GM12878 (cell line): ENCODE measurements around the gene BCAS3. TPM values are rescaled to one million over a fixed set of nuclear protein-coding genes. Genes with fewer than 3 reads are reported as not detected.

Experiments used
- ATAC-seq: fragments of 200-7000 bp; cut with Tn5 transposase; 3 replicates; pipeline ENCODE4 v1.9.1; 2020; ENCODE audit warnings: mild to moderate bottlenecking, moderate library complexity
- BruUV-seq: library from RNA; stranded (reverse); fragments of 400-500 nt; replicated peaks from 2 replicates; lab custom pipeline; 2021; lab: Mats Ljungman, UMichigan
- CTCF ChIA-PET: fragments of 300-600 bp; sonication (Branson Sonifier 250); formaldehyde crosslinking; extraction: SDS; loops from one replicate; lab custom pipeline; 2021; ENCODE audit warnings: inconsistent platforms; lab: Yijun Ruan, JAX
- POLR2A ChIA-PET: fragments of 350-600 bp; formaldehyde crosslinking; extraction: SDS; loops from one replicate; lab custom pipeline; 2021; ENCODE audit warnings: inconsistent platforms; lab: Charles Lee
- RAD21 ChIA-PET: fragments of 300-600 bp; sonication (Branson Sonifier 250); formaldehyde crosslinking; loops from one replicate; lab custom pipeline; 2023; ENCODE audit warnings: antibody characterized with exemption; ENCODE audit not compliant: unreplicated experiment; lab: Charles Lee
- SMC1A ChIA-PET: fragments of 300-600 bp; sonication (Branson Sonifier 250); formaldehyde crosslinking; loops from one replicate; lab custom pipeline; 2023; ENCODE audit not compliant: unreplicated experiment, uncharacterized antibody; lab: Charles Lee
- DNase-seq: peaks from one replicate; pipeline ENCODE4 v3.0.0-alpha.2; 2011; ENCODE audit warnings: low read depth, low spot score
- FAIRE-seq: peaks from 3 replicates; lab custom pipeline; 2011; peaks lifted over from hg19 to GRCh38; lab: Jason Lieb, UNC
- H2AFZ ChIP-seq: 2 replicates; pipeline ENCODE4 v1.6.0; 2011; ENCODE audit warnings: low read depth, low read length, control low read depth; ENCODE audit not compliant: control insufficient read depth
- H3K27ac ChIP-seq: 2 replicates; pipeline ENCODE4 v1.5.1; 2011; ENCODE audit warnings: control low read depth; ENCODE audit not compliant: control insufficient read depth, insufficient read depth
- H3K27me3 ChIP-seq, 2 experiments: replicated peaks in 1 of 2; 2 replicates each; pipeline versions ENCODE4 v1.6.0 to v1.6.1; 2011; ENCODE audit warnings: low read length in 1 of 2; ENCODE audit not compliant: control insufficient read depth in 2 of 2, insufficient read depth in 2 of 2
- H3K36me3 ChIP-seq, 2 experiments: 2 replicates each; pipeline ENCODE4 v1.5.1; 2011; ENCODE audit warnings: low read length in 1 of 2; ENCODE audit not compliant: control insufficient read depth in 2 of 2, insufficient read depth in 2 of 2
- H3K4me1 ChIP-seq: 2 replicates; pipeline ENCODE4 v1.6.1; 2011; ENCODE audit warnings: mild to moderate bottlenecking, low read length, moderate library complexity, mixed read lengths; ENCODE audit not compliant: control insufficient read depth, insufficient read depth
- H3K4me2 ChIP-seq: 2 replicates; pipeline ENCODE4 v1.6.0; 2011; ENCODE audit warnings: control low read depth; ENCODE audit not compliant: control insufficient read depth, insufficient read depth
- H3K4me3 ChIP-seq: fragments of 200-600 bp; sonication (generic); 2 replicates; pipeline ENCODE4 v1.5.1; 2016
- H3K79me2 ChIP-seq: 2 replicates; pipeline ENCODE4 v1.6.0; 2011; ENCODE audit warnings: low read length; ENCODE audit not compliant: control insufficient read depth, insufficient read depth
- H3K9ac ChIP-seq: 2 replicates; pipeline ENCODE4 v1.8.0; 2011; ENCODE audit warnings: low read length, control low read depth, mixed read lengths; ENCODE audit not compliant: control insufficient read depth, insufficient read depth
- H3K9me3 ChIP-seq: replicated peaks from 3 replicates; pipeline ENCODE4 v1.5.1; 2011; ENCODE audit warnings: mild to moderate bottlenecking, low read length; ENCODE audit not compliant: control insufficient read depth, insufficient read depth
- H4K20me1 ChIP-seq: 2 replicates; pipeline ENCODE4 v1.6.0; 2011; ENCODE audit not compliant: control insufficient read depth, insufficient read depth
- E2F4 ChIP-seq: IDR thresholded peaks from 2 replicates; pipeline ENCODE4 v1.6.1; 2012; ENCODE audit warnings: low read depth, low read length, improper control_type of control experiment
- E4F1 ChIP-seq: fragments of 450-650 bp; IDR thresholded peaks from 2 replicates; pipeline ENCODE4 v1.6.1; 2018; ENCODE audit warnings: borderline replicate concordance, mild to moderate bottlenecking; ENCODE audit not compliant: partially characterized antibody
- ELK1 ChIP-seq: IDR thresholded peaks from 2 replicates; pipeline ENCODE4 v1.6.1; 2012; ENCODE audit warnings: low read depth, low read length, improper control_type of control experiment
- EZH2 ChIP-seq: IDR thresholded peaks from 2 replicates; pipeline ENCODE4 v1.6.1; 2012; ENCODE audit warnings: low read depth, mild to moderate bottlenecking, control low read depth, inconsistent platforms, low read length, borderline replicate concordance; ENCODE audit not compliant: control insufficient read depth
- IKZF1 ChIP-seq: fragments of 450-650 bp; conservative IDR thresholded peaks from 2 replicates; pipeline ENCODE4 v1.6.1; 2017; ENCODE audit warnings: antibody characterized with exemption, mild to moderate bottlenecking
- MTA2 ChIP-seq: fragments of 450-650 bp; IDR thresholded peaks from 2 replicates; pipeline ENCODE4 v1.6.1; 2016; ENCODE audit warnings: low read depth, mild to moderate bottlenecking, moderate library complexity
- SKIL ChIP-seq: fragments of 450-650 bp; IDR thresholded peaks from 2 replicates; pipeline ENCODE4 v1.6.1; 2017; ENCODE audit warnings: mild to moderate bottlenecking, low read depth, inconsistent platforms; ENCODE audit not compliant: poor library complexity, severe bottlenecking
- TBL1XR1 ChIP-seq: IDR thresholded peaks from 2 replicates; pipeline ENCODE4 v1.6.1; 2012; ENCODE audit warnings: low read depth, low read length, improper control_type of control experiment
- ZNF207 ChIP-seq: fragments of 450-650 bp; IDR thresholded peaks from 2 replicates; pipeline ENCODE4 v1.6.1; 2014; ENCODE audit warnings: antibody characterized with exemption, mild to moderate bottlenecking, borderline replicate concordance
- WGBS: methylation state at CpG from one replicate; pipeline ENCODE4 v1.1.6; 2016; ENCODE audit warnings: low lambda C conversion rate; ENCODE audit not compliant: insufficient replicate concordance, insufficient coverage; ENCODE audit errors: missing lambda C conversion rate; 5-methylcytosine and 5-hydroxymethylcytosine counted together
- in situ Hi-C: fragments of 300-500 bp; cut with MboI; formaldehyde crosslinking; loops from 9 replicates; pipeline ENCODE4 v1.14.3; 2018; ENCODE audit warnings: mixed read lengths
- intact Hi-C: fragments of 100-400 bp; cut with micrococcal nuclease; formaldehyde crosslinking; loops from one replicate; pipeline ENCODE4 v1.14.2; 2022; ENCODE audit not compliant: unreplicated experiment
- polyA plus RNA-seq, 11 experiments: library from polyadenylated mRNA; depleted of rRNA in 4 of 11; unstranded in 6 of 11; stranded (reverse) in 5 of 11; fragments of >200 nt; fragmentation: Nextera tagmentation in 4 of 11; fragmentation: Illumina TruSeq in 1 of 11; extraction: Ambion mirVana in 4 of 11; extraction: Trizol in 1 of 11; gene quantifications; 1 replicate in 1 of 11; 2 replicates in 10 of 11; pipeline versions ENCODE4 v1.2.1 to v1.2.3, GENCODE V29; 2011 to 2016; ENCODE audit warnings: inconsistent platforms in 2 of 11, missing spikeins in 2 of 11, low read depth in 1 of 11
- total RNA-seq, 4 experiments: library from RNA; depleted of rRNA in 3 of 4; stranded (reverse); fragments of >200 nt in 3 of 4; fragmentation: Illumina TruSeq in 1 of 4; extraction: Trizol in 1 of 4; gene quantifications; 2 replicates each; pipeline versions ENCODE4 v1.2.1 to v1.2.3, GENCODE V29; 2013 to 2021

The BCAS3 gene
- total and polyA plus RNA-seq, 10 of the 15 experiments (the other 5 are each of a cell fraction or from before 2014, with no cell fraction given), result 2.1 to 11.0 (median 6.6) TPM

- no peaks in the 10 kb centered on the region for H3K4me1 ChIP-seq
- H3K79me2 ChIP-seq, result no peaks in the 10 kb centered on the region
- no peaks in the 10 kb centered on the region for H3K36me3 ChIP-seq
- H3K9ac ChIP-seq, result no peak overlapping the region
- DNase-seq, result no peak
- no peak overlapping the region for H3K4me2 ChIP-seq
- WGBS, result 68% methylated on average over 5 of the region's 5 CpGs
- ChIA-PET SMC1A (no interaction called here), POLR2A (no interaction called here), RAD21 (no interaction called here), CTCF (no interaction called here)
- FAIRE-seq, result no peak
- H3K4me3 ChIP-seq, result no peak overlapping the region
- no peaks in the 10 kb centered on the region for H3K9me3 ChIP-seq
- no peak; the same call in 1 of the 3 replicates for ATAC-seq
- no TSS peak for BruUV-seq
- no peak overlapping the region for H3K27ac ChIP-seq
- TF ChIP-seq E2F4 (no peak), TBL1XR1 (no peak), E4F1 (no peak), IKZF1 (no peak), ZNF207 (no peak), SKIL (no peak), ELK1 (no peak), EZH2 (no peak), MTA2 (no peak)
- no peak overlapping the region for H2AFZ ChIP-seq
- H4K20me1 ChIP-seq, result no peaks in the 10 kb centered on the region
- H3K27me3 ChIP-seq, result no peaks in the 10 kb centered on the region
- intact Hi-C loops, result no loop called here
- in situ Hi-C loops, result no loop called here
These were observed 145.9 kb downstream of the BCAS3 start for GRCh38 chr17:60823515-60823914.
